Esophagus (tissue), 2 donors: ENCODE measurements around the gene IRS2. TPM values are rescaled to one million over a fixed set of nuclear protein-coding genes. Genes with fewer than 3 reads are reported as not detected.

Experiments
- H3K27ac ChIP-seq, 2 donors: one replicate each; pipeline ENCODE4 v1.5.1; 2013; ENCODE audit warnings: low read depth in 2 of 2, mild to moderate bottlenecking in 2 of 2, inconsistent platforms in 1 of 2, low read length in 1 of 2, moderate library complexity in 1 of 2
- H3K27me3 ChIP-seq, 2 donors: one replicate each; pipeline ENCODE4 v1.6.1; 2013; ENCODE audit warnings: low read length in 2 of 2, control low read depth in 1 of 2, mild to moderate bottlenecking in 1 of 2; ENCODE audit not compliant: insufficient read depth in 2 of 2, control insufficient read depth in 1 of 2
- H3K36me3 ChIP-seq, 2 donors: one replicate each; pipeline ENCODE4 v1.6.1; 2013; ENCODE audit warnings: low read length in 1 of 2; ENCODE audit not compliant: control insufficient read depth in 2 of 2, insufficient read depth in 2 of 2
- H3K4me1 ChIP-seq, 2 donors: one replicate each; pipeline ENCODE4 v1.6.1; 2013; ENCODE audit warnings: low read length in 1 of 2; ENCODE audit not compliant: control insufficient read depth in 2 of 2, insufficient read depth in 2 of 2
- H3K4me3 ChIP-seq, 2 donors: one replicate each; pipeline ENCODE4 v1.5.1; 2013; ENCODE audit warnings: low read length in 2 of 2, mild to moderate bottlenecking in 2 of 2, low read depth in 1 of 2, moderate library complexity in 1 of 2
- H3K9me3 ChIP-seq, 2 donors: one replicate each; pipeline ENCODE4 v1.6.1; 2013; ENCODE audit warnings: mild to moderate bottlenecking in 2 of 2, low read depth in 1 of 2, low read length in 1 of 2, moderate library complexity in 1 of 2; ENCODE audit not compliant: control insufficient read depth in 2 of 2, insufficient read depth in 1 of 2
- WGBS, 2 donors: extraction: QIAGEN DNeasy Blood & Tissue Kit; methylation state at CpG; one replicate each; pipeline ENCODE4 v1.1.7; 2013; 5-methylcytosine and 5-hydroxymethylcytosine counted together
- polyA plus RNA-seq, 2 donors: library from polyadenylated mRNA; stranded (reverse); fragments of 200-250 nt; gene quantifications; one replicate each; pipeline ENCODE4 v1.2.3, GENCODE V29; 2013
- donor health status: healthy with polysubstance abuse.
- donor health status: Bipolar disorder and iron deficiency.

Gene IRS2
- polyA plus RNA-seq, 2 donors = 1.6 to 2.6 TPM

- Histone ChIP-seq H3K9me3 (no peaks in the 10 kb centered on the region), H3K27me3 (no peaks in the 10 kb centered on the region), H3K4me1 (no peaks in the 10 kb centered on the region), H3K27ac (no peak overlapping the region), H3K36me3 (no peaks in the 10 kb centered on the region), H3K4me3 (no peak overlapping the region)
- WGBS, 2 donors = 56 to 59% methylated on average over 9 of the region's 9 CpGs
Measured at GRCh38 chr13:109817591-109818535, 31.5 kb upstream of the IRS2 start.

GRCh38 chr13:109816808-109817203 lies 30.4 kb upstream of the IRS2 start:
- WGBS, 2 donors = 76 to 85% methylated on average over 4 of the region's 4 CpGs
- no peaks in the 10 kb centered on the region for H3K4me1 ChIP-seq
- H3K4me3 ChIP-seq = no peak overlapping the region
- no peaks in the 10 kb centered on the region for H3K27me3 ChIP-seq
- no peaks in the 10 kb centered on the region for H3K9me3 ChIP-seq
- no peak overlapping the region for H3K27ac ChIP-seq
- H3K36me3 ChIP-seq = no peaks in the 10 kb centered on the region

- H3K9me3 ChIP-seq = no peaks in the 10 kb centered on the region
- 46 to 55% methylated on average over 5 of the region's 5 CpGs for WGBS, 2 donors
- H3K27ac ChIP-seq = no peak overlapping the region
- no peak overlapping the region for H3K4me3 ChIP-seq
- H3K36me3 ChIP-seq = no peaks in the 10 kb centered on the region
- H3K27me3 ChIP-seq = no peaks in the 10 kb centered on the region
- H3K4me1 ChIP-seq = no peaks in the 10 kb centered on the region
Measured at GRCh38 chr13:109816112-109816807, 29.9 kb upstream of the IRS2 start.

- Histone ChIP-seq H3K27ac (no peak overlapping the region), H3K9me3 (no peaks in the 10 kb centered on the region), H3K4me3 (no peak overlapping the region), H3K27me3 (no peaks in the 10 kb centered on the region), H3K36me3 (no peaks in the 10 kb centered on the region), H3K4me1 (no peaks in the 10 kb centered on the region)
- 80 to 87% methylated on average over 5 of the region's 5 CpGs for WGBS, 2 donors
Measured at GRCh38 chr13:109815651-109816050, 29.3 kb upstream of the IRS2 start.

GRCh38 chr13:109813663-109814062 lies 27.3 kb upstream of the IRS2 start:
- Histone ChIP-seq H3K4me1 (no peaks in the 10 kb centered on the region), H3K9me3 (no peaks in the 10 kb centered on the region), H3K36me3 (no peaks in the 10 kb centered on the region), H3K27me3 (no peaks in the 10 kb centered on the region), H3K27ac (no peak overlapping the region), H3K4me3 (no peak overlapping the region)

GRCh38 chr13:109812382-109812781 lies 26.0 kb upstream of the IRS2 start:
- Histone ChIP-seq H3K9me3 (no peaks in the 10 kb centered on the region), H3K27ac (no peak overlapping the region), H3K27me3 (no peaks in the 10 kb centered on the region), H3K4me1 (no peaks in the 10 kb centered on the region), H3K4me3 (no peak overlapping the region), H3K36me3 (no peaks in the 10 kb centered on the region)
- 65 to 77% methylated on average over 8 of the region's 8 CpGs for WGBS, 2 donors

GRCh38 chr13:109810761-109811510 lies 24.6 kb upstream of the IRS2 start:
- WGBS, 2 donors = 86 to 88% methylated on average over 19 of the region's 19 CpGs
- Histone ChIP-seq H3K9me3 (no peaks in the 10 kb centered on the region), H3K27ac (no peak overlapping the region), H3K27me3 (no peaks in the 10 kb centered on the region), H3K4me3 (no peak overlapping the region), H3K4me1 (no peaks in the 10 kb centered on the region), H3K36me3 (no peaks in the 10 kb centered on the region)

GRCh38 chr13:109809216-109809932 lies 23.0 kb upstream of the IRS2 start:
- Histone ChIP-seq H3K9me3 (no peaks in the 10 kb centered on the region), H3K36me3 (no peaks in the 10 kb centered on the region)
- WGBS, 2 donors = 75 to 76% methylated on average over 14 of the region's 14 CpGs

GRCh38 chr13:109807345-109807744 lies 21.0 kb upstream of the IRS2 start:
- Histone ChIP-seq H3K9me3 (no peaks in the 10 kb centered on the region), H3K4me3 (no peak overlapping the region), H3K27me3 (no peaks in the 10 kb centered on the region), H3K36me3 (no peaks in the 10 kb centered on the region), H3K4me1 (no peaks in the 10 kb centered on the region), H3K27ac (no peak overlapping the region)
- 80 to 90% methylated on average over 3 of the region's 3 CpGs for WGBS, 2 donors

More at GRCh38 chr13:109809216-109809932, 23.0 kb upstream of the IRS2 start:
- Histone ChIP-seq H3K27ac (no peak overlapping the region), H3K4me1 (no peaks in the 10 kb centered on the region), H3K4me3 (no peak overlapping the region), H3K27me3 (no peaks in the 10 kb centered on the region)
